Tibial nerve (tissue), 4 donors: Measurements from ENCODE around the gene NPFFR1. TPM values are rescaled to one million over a fixed set of nuclear protein-coding genes. Genes with fewer than 3 reads are reported as not detected.

Source experiments
- DNase-seq, 2 donors: peaks; one replicate each; pipeline ENCODE4 v3.0.0-alpha.2; 2019; ENCODE audit warnings: low spot score in 2 of 2
- H3K27ac ChIP-seq, 4 donors: fragments of 200-600 bp; sonication (generic) in 3 of 4; one replicate each; pipeline ENCODE4 v1.5.1; 2017 to 2019; ENCODE audit warnings: mild to moderate bottlenecking in 1 of 4
- H3K27me3 ChIP-seq, 2 donors: fragments of 200-600 bp; sonication (generic) in 1 of 2; one replicate each; pipeline versions ENCODE4 v1.5.1 to v1.6.0; 2017 to 2019
- H3K36me3 ChIP-seq, 3 donors: fragments of 200-600 bp; sonication (generic); one replicate each; pipeline ENCODE4 v1.5.1; 2018 to 2019
- H3K4me1 ChIP-seq, 4 donors: fragments of 200-600 bp; sonication (generic) in 3 of 4; one replicate each; pipeline ENCODE4 v1.5.1; 2017 to 2019
- H3K4me3 ChIP-seq, 4 donors: fragments of 200-600 bp; sonication (generic) in 3 of 4; one replicate each; pipeline ENCODE4 v1.5.1; 2017 to 2019; ENCODE audit warnings: mild to moderate bottlenecking in 1 of 4, moderate library complexity in 1 of 4
- H3K9me3 ChIP-seq, 4 donors: fragments of 200-600 bp; sonication (generic) in 3 of 4; one replicate each; pipeline ENCODE4 v1.5.1; 2017 to 2019
- EP300 ChIP-seq, 2 donors: sonication (generic); formaldehyde crosslinking; IDR thresholded peaks; one replicate each; pipeline ENCODE4 v1.6.1; 2017; ENCODE audit warnings: antibody characterized with exemption in 2 of 2, mild to moderate bottlenecking in 1 of 2
- POLR2A ChIP-seq, 2 donors: fragments of 450-650 bp; IDR thresholded peaks; one replicate each; pipeline ENCODE4 v1.6.1; 2017; ENCODE audit warnings: antibody characterized with exemption in 2 of 2, mild to moderate bottlenecking in 2 of 2, moderate library complexity in 2 of 2
- WGBS, 2 donors: methylation state at CpG; one replicate each; pipeline ENCODE4 v1.1.5; 2018; 5-methylcytosine and 5-hydroxymethylcytosine counted together
- total RNA-seq, 4 donors: library from RNA; depleted of rRNA; stranded (reverse); fragments of >200 nt; gene quantifications; one replicate each; pipeline ENCODE4 v1.1.0, GENCODE V29; 2016
- TF ChIP-seq, protein P1 (sequence below), 5 experiments: fragments of 200-600 bp in 3 of 5; fragments of 450-650 bp in 2 of 5; sonication (generic) in 3 of 5; IDR thresholded peaks; one replicate each; pipeline ENCODE4 v1.5.1; 2016 to 2019; ENCODE audit warnings: antibody characterized with exemption in 5 of 5, mild to moderate bottlenecking in 3 of 5, moderate library complexity in 2 of 5

NPFFR1 gene
- total RNA-seq, 4 donors from 2014 or later = 1.8 to 5.7 (median 4.4) TPM

DNA sequence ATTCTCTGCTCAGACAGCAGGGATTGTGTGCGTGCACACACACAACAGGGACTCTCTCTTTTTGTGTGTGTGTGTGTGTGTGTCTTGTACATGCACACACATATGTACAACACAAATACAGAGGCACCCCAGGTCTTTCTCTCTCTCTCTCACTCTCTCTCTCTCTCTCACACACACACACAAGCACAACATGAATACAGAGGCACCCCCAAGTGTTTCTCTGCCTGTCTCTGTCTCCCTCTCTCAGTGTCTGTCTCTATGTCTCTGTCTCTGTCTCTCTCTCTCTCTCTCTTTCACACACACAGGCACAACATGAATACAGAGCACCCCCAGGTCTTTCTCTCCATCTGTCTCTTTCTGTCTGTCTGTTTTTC lies 746 bp downstream of the NPFFR1 start:
- no peaks in the 10 kb centered on the region for H3K9me3 ChIP-seq
- H3K4me1 ChIP-seq = peaks cover 0 to 9% (median 6%) of the 10 kb centered on the region in 4 donors
- H3K27ac ChIP-seq = peak overlapping the region in 2 of 4 donors; percentile 68 to 81
- H3K4me3 ChIP-seq = peak overlapping the region in 1 of 4 donors; percentile 48
- TF ChIP-seq EP300 (IDR thresholded peaks at IDR 0.05) (no peak), POLR2A (IDR thresholded peaks at IDR 0.05) (no peak)
- TF ChIP-seq, protein P1, sequence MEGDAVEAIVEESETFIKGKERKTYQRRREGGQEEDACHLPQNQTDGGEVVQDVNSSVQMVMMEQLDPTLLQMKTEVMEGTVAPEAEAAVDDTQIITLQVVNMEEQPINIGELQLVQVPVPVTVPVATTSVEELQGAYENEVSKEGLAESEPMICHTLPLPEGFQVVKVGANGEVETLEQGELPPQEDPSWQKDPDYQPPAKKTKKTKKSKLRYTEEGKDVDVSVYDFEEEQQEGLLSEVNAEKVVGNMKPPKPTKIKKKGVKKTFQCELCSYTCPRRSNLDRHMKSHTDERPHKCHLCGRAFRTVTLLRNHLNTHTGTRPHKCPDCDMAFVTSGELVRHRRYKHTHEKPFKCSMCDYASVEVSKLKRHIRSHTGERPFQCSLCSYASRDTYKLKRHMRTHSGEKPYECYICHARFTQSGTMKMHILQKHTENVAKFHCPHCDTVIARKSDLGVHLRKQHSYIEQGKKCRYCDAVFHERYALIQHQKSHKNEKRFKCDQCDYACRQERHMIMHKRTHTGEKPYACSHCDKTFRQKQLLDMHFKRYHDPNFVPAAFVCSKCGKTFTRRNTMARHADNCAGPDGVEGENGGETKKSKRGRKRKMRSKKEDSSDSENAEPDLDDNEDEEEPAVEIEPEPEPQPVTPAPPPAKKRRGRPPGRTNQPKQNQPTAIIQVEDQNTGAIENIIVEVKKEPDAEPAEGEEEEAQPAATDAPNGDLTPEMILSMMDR (IDR thresholded peaks at IDR 0.05) = no peak
- DNase-seq = no peak
- H3K27me3 ChIP-seq = peaks cover 0 to 58% of the 10 kb centered on the region in 2 donors
- no peaks in the 10 kb centered on the region for H3K36me3 ChIP-seq
- WGBS, 2 donors = 86 to 100% methylated on average over 1 of the region's 1 CpG

DNA sequence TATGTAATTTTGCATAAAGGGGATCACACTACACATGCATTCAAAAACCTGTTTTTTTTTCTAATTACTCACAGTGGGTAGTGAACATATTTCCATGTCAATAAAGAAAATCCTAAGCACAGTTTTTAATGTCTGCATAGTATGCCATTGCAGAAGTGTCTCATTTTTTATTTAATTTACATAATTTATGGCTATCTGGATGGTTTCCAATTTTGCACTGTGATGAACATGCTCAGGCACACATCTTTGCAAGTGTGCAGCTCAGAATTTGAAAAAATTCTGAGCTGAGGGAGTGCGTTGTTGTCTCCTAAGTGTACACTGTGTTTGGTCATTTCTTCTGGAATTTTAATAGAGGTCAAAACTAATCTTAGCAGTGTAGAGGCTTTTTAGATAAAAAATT lies 2.2 kb downstream of the NPFFR1 start:
- peaks cover 0 to 53% of the 10 kb centered on the region in 2 donors for H3K27me3 ChIP-seq
- 48 to 53% methylated on average over 1 of the region's 1 CpG for whole genome bisulfite sequencing, 2 donors
- no peaks in the 10 kb centered on the region for H3K36me3 ChIP-seq
- TF ChIP-seq, protein P1 (IDR thresholded peaks at IDR 0.05) = no peak
- TF ChIP-seq EP300 (IDR thresholded peaks at IDR 0.05) = no peak
- TF ChIP-seq POLR2A (IDR thresholded peaks at IDR 0.05) = no peak
- H3K4me1 ChIP-seq = peaks cover 0 to 9% (median 6%) of the 10 kb centered on the region in 4 donors
- H3K4me3 ChIP-seq = no peak overlapping the region
- H3K27ac ChIP-seq = no peak overlapping the region
- no peak for DNase-seq
- no peaks in the 10 kb centered on the region for H3K9me3 ChIP-seq

DNA sequence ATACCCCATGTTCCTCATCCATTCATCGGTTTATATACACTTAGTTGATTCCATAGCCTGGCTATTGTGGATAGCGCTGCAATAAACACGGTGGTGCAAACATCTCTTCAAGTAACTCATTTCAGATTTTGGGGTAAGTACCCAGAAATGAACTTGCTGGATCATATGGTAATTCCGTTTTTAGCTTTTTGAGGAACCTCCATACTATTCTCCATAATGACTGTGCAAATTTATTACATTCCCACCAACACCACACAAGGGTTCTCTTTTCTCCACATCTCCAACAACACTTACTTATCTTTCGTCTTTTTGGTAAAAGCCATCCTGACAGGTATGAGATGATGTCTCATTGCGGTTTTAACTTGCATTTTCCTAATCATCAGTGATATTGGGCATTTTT lies 3.7 kb downstream of the NPFFR1 start:
- WGBS, 2 donors = 92 to 97% methylated on average over 6 of the region's 6 CpGs

DNA sequence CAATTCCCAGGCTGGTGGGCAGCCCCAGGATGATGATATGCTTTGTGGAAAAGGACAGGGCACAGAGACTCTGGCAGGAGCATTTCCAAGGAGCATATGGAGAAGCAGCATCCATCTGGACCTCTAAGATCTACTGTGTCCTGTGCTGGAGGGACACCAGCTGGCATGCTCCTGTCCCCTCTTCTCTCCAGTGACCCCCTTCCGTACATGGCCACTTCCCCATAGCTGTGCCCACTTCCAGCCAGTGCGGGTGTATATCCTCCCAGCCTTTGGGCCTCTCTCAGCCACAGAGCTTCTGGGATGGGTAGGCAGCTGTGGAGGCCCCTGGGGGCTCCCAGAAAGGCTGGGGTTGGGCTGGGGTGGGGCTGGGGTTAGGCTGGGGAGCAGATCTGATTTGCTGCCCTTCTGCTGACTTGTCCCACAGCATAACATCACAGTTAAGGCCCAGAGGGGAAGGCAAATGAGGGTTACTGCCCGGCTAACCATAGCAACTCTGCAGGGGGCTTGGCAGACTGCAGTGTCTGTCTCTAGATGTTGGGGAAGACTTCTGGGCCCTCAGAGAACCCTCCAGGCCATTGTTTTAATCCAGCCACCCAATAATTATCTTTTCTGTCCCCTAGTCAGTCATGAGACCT lies 6.3 kb downstream of the NPFFR1 start:
- DNase-seq = no peak
- H3K36me3 ChIP-seq = no peaks in the 10 kb centered on the region
- H3K27ac ChIP-seq = no peak overlapping the region
- WGBS, 2 donors = 78 to 90% methylated on average over 3 of the region's 3 CpGs
- H3K4me1 ChIP-seq = peaks cover 0 to 25% (median 3%) of the 10 kb centered on the region in 4 donors
- TF ChIP-seq EP300 (IDR thresholded peaks at IDR 0.05) (no peak), POLR2A (IDR thresholded peaks at IDR 0.05) (no peak)
- TF ChIP-seq, protein P1 (IDR thresholded peaks at IDR 0.05) = no peak
- no peak overlapping the region for H3K4me3 ChIP-seq
- H3K9me3 ChIP-seq = peaks cover 0 to 6% (median 0%) of the 10 kb centered on the region in 4 donors
- peaks cover 0 to 13% of the 10 kb centered on the region in 2 donors for H3K27me3 ChIP-seq

More for the DNA sequence above, 3.7 kb downstream of the NPFFR1 start:
- TF ChIP-seq, protein P1 (IDR thresholded peaks at IDR 0.05) = no peak
- TF ChIP-seq POLR2A (IDR thresholded peaks at IDR 0.05) = no peak
- no peak for TF ChIP-seq EP300 (IDR thresholded peaks at IDR 0.05)
- Histone ChIP-seq H3K27me3 (peaks cover 0 to 39% of the 10 kb centered on the region in 2 donors), H3K4me1 (peaks cover 0 to 9% (median 7%) of the 10 kb centered on the region in 4 donors), H3K27ac (no peak overlapping the region), H3K4me3 (no peak overlapping the region), H3K36me3 (no peaks in the 10 kb centered on the region), H3K9me3 (peaks cover 0 to 6% (median 0%) of the 10 kb centered on the region in 4 donors)
- no peak for DNase-seq

DNA sequence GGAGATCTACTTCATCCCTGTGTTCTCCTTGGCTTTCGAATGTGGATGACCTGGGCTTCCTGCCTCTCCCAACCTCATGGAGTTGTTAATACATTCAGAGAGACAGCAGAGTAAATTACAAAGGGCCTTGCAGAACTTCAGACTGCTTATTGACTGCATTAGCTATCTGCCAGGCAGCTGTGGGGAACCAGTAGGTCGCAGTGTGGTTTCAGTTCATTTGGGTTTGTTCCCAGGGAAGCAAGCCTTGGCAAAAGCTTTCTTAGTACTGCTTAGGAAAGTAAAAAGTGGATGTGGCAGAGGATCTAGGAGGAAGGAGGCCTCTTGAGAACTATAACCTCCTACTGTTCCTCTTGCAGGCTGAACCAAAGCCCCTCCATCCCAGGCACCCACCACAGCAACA lies 9.2 kb downstream of the NPFFR1 start:
- peak overlapping the region in 2 of 4 donors; percentile 52 to 53 for H3K27ac ChIP-seq
- no peaks in the 10 kb centered on the region for H3K27me3 ChIP-seq
- 57 to 59% methylated on average over 2 of the region's 2 CpGs for WGBS, 2 donors
- peak in 1 of 2 donors; percentile 71 for DNase-seq
- H3K9me3 ChIP-seq = peaks cover 0 to 6% (median 0%) of the 10 kb centered on the region in 4 donors
- TF ChIP-seq EP300 (IDR thresholded peaks at IDR 0.05) (peak in 1 of 2 donors; percentile 68), POLR2A (IDR thresholded peaks at IDR 0.05) (no peak)
- TF ChIP-seq, protein P1 (IDR thresholded peaks at IDR 0.05) = peak in 2 of 5 experiments; percentile 6 to 13
- peaks cover 0 to 33% (median 4%) of the 10 kb centered on the region in 4 donors for H3K4me1 ChIP-seq
- H3K4me3 ChIP-seq = no peak overlapping the region
- no peaks in the 10 kb centered on the region for H3K36me3 ChIP-seq
